HG03575 (cell line): ENCODE measurements around the gene DLGAP1.

Experiments used
- ATAC-seq: cut with Tn5 transposase; IDR thresholded peaks from one replicate; pipeline ENCODE4 v1.9.1; 2021; ENCODE audit not compliant: unreplicated experiment, insufficient number of reproducible peaks, low FRiP score; ENCODE audit errors: extremely low read depth

The DLGAP1 gene

DNA sequence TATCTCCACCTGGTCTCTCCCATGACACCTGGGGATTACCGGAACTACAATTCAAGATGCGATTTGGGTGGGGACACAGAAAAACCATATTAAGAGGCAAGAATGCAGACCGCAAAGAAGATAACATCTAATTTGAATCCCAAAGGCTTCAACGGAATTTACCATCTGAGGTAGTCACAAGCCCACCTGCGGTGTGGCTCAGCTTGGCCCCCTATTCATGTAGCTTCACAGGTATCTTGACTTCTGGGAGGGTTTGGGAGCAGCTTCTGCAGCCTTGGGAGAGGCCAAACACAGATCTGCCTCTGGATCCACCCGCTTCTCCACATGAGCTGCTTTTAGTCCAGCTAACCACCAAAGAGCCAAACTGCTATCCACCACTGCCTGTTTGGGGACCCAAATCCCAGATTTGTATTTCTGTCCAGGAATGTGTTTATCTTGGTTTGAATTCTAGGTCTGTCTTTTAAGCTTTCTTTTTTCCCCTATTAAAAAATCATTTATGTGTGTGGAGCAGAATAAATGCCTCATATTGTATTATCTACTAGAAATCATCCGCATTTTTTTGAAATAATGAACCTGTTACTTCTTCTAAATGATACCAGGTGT is 247.6 kb downstream of the DLGAP1 start:
- no peak for ATAC-seq

DNA sequence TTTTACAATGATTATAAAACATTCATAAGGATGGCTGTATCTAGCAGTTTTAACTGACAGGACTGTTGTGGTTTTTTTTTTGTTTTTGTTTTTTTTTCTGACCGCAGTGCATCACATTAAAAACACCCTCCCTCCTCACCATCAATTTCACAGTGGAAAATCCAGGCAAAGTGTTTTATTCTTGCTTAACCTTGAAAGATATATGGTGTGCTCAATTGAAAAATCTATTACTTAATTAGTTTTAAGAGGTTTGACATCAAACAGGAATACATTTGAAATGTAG is 250.7 kb downstream of the DLGAP1 start:
- ATAC-seq: no peak

DNA sequence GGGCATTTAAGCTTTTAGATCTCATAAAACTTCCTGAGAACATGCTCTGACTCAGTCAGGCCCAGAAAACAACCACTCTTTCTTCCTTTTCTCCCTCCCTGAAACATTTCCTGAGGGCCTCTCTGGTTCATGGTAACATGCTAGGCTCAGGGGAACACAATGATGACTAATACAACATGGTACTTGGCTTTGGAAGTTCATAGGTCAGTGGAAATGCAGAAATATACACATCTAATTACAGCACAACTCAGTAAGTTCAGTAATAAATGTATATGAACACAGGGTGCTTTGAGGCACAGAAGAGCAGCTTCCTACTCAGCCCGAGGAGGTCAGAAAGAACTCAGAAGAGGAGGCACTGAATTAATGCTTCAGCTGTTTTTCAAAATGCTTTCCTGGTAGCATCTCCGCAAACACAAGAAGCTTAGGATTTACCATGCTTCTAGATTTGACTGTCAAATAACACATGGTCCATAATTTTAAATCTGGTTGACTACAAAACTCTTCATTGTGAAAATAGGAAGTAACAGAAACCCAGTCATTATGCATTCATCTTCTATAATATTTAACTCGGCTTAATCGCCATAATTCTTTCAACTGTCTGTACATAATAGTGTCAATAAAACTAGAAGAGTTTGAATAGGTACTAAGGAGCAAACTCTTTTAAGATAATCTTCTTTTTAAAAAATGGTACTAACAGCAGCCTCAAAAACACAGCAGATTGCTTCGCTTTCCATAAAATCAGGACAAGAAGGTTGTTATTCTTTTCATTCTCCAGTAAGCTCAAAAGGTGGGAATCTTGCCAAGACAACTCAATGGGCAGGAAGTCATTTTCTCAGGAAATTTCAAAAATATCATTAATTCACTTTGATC is 251.3 kb downstream of the DLGAP1 start:
- no peak for ATAC-seq

- no peak for ATAC-seq
These were observed 254.7 kb downstream of the DLGAP1 start for GRCh38 chr18:4200399-4200798.

- ATAC-seq: no peak
These were observed 256.2 kb downstream of the DLGAP1 start for GRCh38 chr18:4198956-4199355.

GRCh38 chr18:4196351-4196750 is 258.8 kb downstream of the DLGAP1 start:
- no peak for ATAC-seq

DNA sequence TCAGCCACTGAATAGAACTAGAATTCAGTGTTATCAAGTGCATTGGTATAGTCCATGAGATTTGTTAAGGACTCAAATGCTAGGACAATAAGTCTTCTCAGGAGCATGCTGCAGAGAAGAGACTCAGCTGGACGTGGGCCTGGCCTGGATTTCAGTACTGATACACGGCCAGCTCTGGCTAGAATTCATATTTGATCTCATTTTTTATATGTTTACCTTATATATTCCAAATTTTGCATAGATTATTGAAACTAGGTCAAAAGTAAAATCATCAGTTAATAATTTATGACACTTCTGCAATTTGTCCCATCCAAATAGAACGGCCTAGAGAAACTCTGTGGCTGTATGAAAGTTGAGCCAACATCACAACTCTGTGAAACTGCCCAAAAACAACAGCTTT is 262.0 kb downstream of the DLGAP1 start:
- no peak for ATAC-seq

DNA sequence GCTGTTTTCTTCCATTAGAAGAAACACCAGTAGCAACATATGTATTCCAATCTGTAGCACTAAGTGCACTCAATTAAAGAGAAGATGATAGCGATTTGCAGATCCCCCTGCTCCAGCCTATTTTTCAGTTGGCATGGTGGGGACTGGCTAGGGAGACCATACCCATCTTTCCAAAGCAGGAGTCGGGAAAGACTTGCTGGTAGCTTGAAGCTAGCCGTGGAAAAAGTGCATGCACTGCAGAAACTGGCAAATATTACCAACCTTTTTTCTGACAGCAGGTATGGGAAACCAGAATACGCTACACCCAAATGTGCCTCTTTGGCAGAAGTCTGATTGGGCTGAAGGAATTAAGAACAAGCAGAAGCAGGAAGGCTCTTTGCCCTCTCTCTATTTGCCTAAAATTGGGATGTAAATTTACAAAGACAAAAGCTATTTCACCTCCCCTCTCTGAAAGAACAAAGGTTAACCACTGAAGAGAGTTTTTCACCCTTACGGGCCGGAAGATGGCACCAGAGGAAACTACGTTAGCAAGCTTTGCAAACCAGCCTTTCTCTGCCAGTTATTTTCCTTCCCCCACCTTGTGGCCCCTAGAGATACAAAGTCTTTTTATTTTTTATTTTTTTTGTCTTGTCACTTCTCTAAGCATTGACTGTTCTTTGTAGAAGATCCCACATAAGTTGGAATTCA is 273.1 kb downstream of the DLGAP1 start:
- no peak for ATAC-seq

DNA sequence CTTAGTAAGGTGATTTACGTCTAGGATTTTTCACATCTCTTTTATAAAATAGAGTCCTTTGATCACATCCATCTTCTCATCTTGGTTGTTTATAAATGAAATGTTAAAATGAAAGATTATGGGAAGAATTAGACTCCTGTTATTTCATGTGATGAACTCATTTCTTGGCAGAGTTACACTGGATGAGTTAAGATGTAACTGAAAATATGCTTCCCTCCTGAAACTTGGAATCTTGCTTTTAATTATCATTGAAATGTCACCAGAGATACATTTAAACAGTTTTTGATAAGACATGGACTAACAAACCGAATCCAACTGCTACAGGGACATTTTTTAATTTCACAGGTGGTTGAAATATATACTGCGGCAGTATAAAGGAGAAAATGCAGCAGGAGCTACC is 274.0 kb downstream of the DLGAP1 start:
- ATAC-seq: no peak

DNA sequence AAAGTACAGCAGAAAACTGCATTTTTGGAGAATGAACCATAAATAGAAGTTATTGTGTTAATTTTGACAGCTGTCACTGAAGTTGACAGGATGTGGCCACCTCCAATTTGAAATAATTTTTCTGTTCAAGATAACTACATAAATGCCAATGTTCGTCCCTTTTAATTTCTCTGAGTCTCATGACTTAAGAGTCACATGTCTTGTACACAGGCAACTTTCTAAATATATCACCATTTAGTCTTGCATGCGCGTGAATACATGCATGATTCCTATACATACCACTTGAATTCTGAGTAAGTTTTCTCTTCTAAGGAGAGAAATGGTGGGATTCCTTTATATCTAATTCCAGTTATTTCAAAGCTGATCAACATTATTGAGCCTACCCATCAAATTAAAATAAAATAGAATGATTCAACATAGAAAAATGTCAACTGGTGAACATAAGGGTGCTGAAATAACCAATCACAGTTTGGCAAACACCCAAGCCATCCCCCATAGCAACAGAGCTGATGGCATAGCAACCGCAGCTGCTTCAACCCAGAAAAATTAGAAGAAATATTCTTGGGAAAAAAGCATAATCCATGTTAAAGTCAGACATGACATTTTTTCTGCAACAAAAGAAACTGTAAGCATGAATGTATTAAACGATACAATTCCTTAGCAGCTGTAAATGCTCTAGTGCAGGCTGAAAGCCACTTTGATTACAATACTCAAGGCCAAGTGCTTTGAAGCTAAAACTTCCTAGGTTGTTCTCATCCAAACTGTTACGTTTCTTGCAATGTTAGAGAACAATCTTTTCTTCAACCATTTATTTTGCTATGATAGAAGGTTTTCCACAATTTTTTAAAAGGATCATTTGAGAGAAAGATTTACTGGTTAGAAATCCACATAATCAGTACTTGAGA is 282.7 kb downstream of the DLGAP1 start:
- no peak for ATAC-seq

DNA sequence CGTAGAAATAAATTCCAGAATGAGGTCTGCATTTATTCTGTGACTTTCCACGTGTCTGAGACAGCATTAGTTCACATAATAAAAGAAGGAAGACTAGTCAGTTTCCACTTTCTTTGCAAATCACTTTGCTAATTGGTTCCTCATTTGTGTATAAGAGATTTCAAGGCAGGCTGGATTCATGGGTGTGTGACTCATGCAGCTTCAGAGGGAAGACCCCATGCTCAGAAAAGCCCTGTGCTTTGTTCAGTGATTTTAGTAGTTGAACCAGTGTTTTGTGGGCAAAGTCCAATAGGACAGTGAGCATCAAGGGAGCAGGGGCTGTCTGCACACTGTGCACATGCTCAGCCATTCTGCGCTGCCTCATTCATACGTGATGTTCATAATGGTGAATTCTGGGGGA is 297.8 kb downstream of the DLGAP1 start:
- ATAC-seq: no peak

DNA sequence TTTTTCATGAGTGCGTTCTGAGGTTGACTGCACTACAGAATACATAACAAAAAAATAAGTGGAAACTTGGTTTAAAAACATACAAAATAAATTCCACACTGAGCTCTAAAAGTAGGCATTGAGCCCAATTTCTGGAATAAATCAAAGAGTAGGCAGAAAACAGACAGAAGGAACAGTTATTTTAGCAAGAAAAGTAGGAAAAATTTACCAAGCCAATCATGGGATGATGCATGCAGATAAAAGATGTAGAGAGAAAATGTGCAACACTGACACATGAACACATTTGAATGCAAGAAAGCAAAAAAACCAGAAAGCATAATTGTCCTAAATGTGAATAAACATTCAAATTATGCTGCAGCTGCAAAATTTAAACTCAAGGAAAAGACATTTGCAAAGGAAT is 308.3 kb downstream of the DLGAP1 start:
- no peak for ATAC-seq

DNA sequence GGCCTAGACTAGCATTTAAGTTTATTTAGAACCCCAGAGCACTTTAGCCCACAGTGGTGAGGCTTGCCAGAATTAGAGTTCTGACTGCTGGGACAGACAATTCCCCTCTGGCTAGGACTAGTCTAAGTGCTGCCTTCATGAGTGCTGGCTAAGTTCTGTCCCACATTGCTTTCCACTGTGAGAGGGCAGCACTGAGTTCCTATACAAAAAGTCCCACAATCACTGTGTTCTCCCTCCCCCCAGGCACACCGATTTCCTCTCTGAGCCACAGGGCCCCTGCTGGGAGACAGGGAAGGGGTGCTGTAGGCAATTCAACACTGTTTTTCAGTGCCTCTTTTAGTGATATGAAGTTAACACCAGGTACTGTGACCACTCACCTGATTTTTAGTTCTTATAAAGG is 310.9 kb downstream of the DLGAP1 start:
- no peak for ATAC-seq

DNA sequence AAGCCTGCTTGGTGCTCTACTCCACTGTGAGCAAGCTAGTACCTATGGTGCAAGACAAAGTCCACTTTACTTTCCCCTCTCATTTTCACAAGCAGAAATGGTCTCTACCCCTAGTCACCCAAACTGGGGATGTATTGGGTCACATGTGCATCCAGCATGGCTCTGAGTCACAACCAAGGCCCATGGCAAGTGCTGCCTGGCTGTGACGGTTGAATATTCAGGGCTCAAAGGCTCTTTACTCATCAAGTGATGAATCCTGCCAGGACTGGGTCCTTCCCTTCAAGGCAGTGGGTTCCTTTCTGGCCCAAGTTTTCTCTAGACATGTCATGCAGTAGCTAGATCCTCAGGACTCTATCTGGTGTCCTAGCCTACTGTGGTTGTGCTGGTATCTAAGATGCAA is 311.5 kb downstream of the DLGAP1 start:
- ATAC-seq: no peak

- no peak for ATAC-seq
These were observed 312.2 kb downstream of the DLGAP1 start for GRCh38 chr18:4142876-4143275.

- ATAC-seq: no peak
These were observed 320.4 kb downstream of the DLGAP1 start for GRCh38 chr18:4134700-4135099.

DNA sequence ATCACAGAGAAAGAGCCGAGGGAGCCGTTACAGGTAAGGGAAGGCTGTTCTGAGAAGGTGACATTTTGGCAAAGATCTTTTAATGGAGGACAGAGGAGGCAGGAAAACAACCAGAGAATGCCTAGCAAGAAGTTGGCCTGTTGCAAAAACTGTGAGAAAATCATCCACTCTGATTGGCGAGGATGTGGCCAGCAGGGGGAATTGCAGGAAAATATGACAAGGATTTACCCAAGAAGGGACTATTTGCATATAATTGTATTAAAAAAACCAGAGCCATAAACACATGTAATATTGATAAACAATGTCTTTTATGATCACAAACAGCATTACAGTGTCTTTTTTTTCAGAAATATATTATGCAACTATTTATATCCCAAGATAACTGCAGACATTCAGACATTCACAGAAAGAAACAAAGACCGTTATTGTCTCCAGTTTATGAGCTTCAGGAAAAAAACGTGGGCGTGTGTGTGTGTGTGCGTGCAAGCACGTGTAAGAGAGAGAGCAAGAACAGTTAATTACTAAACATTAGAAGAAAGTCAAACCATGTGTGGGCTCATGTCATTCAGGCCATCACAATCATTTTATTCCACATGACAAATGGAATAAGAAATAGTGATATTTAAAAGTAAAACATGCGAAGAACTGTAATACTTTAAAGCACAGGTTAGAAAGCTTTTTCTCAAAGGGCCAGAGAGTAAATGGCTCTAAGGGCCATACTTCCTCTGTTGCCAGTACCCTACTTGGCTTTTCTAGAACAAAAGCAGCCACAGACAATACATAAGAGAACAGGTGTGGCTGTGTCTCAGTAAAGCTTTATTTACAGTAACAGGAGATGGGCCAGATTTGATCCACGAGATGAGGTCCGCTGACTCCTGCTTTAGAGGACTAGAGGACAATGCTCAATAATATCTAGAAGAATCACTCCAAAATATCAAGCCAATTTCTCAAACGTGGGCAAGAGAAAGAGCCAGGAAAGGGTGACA is 324.1 kb downstream of the DLGAP1 start:
- ATAC-seq: no peak

DNA sequence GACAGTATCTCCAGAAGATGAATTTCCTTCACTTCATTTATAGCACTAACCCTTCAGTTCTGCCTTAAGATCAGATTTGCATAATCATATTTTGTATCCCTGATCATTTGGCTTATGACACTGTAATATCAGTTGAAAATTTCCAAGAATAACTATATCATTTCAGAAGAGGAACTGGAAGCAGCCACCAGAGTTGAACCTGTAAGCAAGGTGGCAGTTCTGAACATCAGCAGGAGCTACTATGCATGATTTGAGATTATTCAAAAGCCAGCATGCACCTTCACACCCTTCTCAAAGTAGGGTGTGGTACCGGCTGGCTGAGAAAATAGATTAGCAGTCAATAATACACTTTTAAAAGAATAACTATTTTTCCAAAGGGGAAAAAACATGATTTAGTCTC is 328.2 kb downstream of the DLGAP1 start:
- ATAC-seq: no peak
